Body of pancreas (tissue), 4 donors: ENCODE results near the gene PDIA4.

Source experiments
- POLR2A ChIP-seq, 3 donors: fragments of 450-650 bp; IDR thresholded peaks; one replicate each; pipeline ENCODE4 v1.6.1; 2016; ENCODE audit warnings: antibody characterized with exemption in 3 of 3, mild to moderate bottlenecking in 2 of 3
- TF ChIP-seq, protein P1 (sequence below), 7 experiments: fragments of 450-650 bp in 4 of 7; fragments of 200-600 bp in 3 of 7; sonication (generic) in 3 of 7; IDR thresholded peaks; one replicate each; pipeline ENCODE4 v1.5.1; 2016 to 2019; ENCODE audit warnings: antibody characterized with exemption in 7 of 7

DNA sequence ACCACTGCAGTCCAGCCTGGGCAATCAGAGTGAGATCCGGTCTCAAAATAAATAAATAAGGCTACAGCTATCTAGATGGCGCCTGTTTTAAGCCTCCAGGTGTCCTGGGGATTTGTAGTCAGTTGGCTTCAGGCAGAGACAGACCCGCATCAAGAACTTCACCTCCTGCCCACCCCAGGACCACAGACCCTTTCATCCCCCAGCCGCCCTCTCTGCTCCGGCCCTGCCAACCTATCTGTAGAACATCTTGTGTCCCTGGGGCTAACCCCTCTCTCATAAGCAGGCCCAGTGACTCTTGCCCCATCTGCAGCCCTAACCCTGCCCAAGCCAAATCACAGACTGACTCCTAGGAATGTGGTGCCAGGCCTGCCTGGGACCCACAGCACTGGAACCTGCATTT lies 17.9 kb downstream of the PDIA4 start:
- TF ChIP-seq, protein P1, sequence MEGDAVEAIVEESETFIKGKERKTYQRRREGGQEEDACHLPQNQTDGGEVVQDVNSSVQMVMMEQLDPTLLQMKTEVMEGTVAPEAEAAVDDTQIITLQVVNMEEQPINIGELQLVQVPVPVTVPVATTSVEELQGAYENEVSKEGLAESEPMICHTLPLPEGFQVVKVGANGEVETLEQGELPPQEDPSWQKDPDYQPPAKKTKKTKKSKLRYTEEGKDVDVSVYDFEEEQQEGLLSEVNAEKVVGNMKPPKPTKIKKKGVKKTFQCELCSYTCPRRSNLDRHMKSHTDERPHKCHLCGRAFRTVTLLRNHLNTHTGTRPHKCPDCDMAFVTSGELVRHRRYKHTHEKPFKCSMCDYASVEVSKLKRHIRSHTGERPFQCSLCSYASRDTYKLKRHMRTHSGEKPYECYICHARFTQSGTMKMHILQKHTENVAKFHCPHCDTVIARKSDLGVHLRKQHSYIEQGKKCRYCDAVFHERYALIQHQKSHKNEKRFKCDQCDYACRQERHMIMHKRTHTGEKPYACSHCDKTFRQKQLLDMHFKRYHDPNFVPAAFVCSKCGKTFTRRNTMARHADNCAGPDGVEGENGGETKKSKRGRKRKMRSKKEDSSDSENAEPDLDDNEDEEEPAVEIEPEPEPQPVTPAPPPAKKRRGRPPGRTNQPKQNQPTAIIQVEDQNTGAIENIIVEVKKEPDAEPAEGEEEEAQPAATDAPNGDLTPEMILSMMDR (IDR thresholded peaks at IDR 0.05), result no peak
- TF ChIP-seq POLR2A (IDR thresholded peaks at IDR 0.05), result no peak
